GM18499 (cell line): ENCODE data around the gene PNPLA1.

Experiments
- ATAC-seq: cut with Tn5 transposase; IDR thresholded peaks from one replicate; pipeline ENCODE4 v1.9.1; 2021; ENCODE audit warnings: moderate number of reproducible peaks; ENCODE audit not compliant: insufficient read depth, unreplicated experiment

The PNPLA1 gene

GRCh38 chr6:36245572-36246061 is 24.2 kb upstream of the PNPLA1 start:
- no peak for ATAC-seq

GRCh38 chr6:36246506-36247268 is 23.2 kb upstream of the PNPLA1 start:
- ATAC-seq: no peak

- no peak for ATAC-seq
These were observed 22.2 kb upstream of the PNPLA1 start for GRCh38 chr6:36247693-36248092.

GRCh38 chr6:36248980-36249379 is 20.9 kb upstream of the PNPLA1 start:
- no peak for ATAC-seq

GRCh38 chr6:36249536-36249935 is 20.3 kb upstream of the PNPLA1 start:
- no peak for ATAC-seq

GRCh38 chr6:36252005-36252404 is 17.9 kb upstream of the PNPLA1 start:
- ATAC-seq: no peak

- no peak for ATAC-seq
These were observed 6.4 kb upstream of the PNPLA1 start for GRCh38 chr6:36263390-36264000.

GRCh38 chr6:36265744-36266143 is 4.1 kb upstream of the PNPLA1 start:
- ATAC-seq: no peak

GRCh38 chr6:36266913-36267644 is 2.8 kb upstream of the PNPLA1 start:
- no peak for ATAC-seq

- no peak for ATAC-seq
These were observed 2.0 kb upstream of the PNPLA1 start for GRCh38 chr6:36267731-36268477.

GRCh38 chr6:36268478-36269275 is 1.2 kb upstream of the PNPLA1 start:
- no peak for ATAC-seq

GRCh38 chr6:36272234-36272633 is 2.4 kb downstream of the PNPLA1 start:
- no peak for ATAC-seq

GRCh38 chr6:36273067-36273466 is 3.2 kb downstream of the PNPLA1 start:
- ATAC-seq: no peak

- no peak for ATAC-seq
These were observed 4.1 kb downstream of the PNPLA1 start for GRCh38 chr6:36273802-36274514.

GRCh38 chr6:36276581-36277536 is 7.0 kb downstream of the PNPLA1 start:
- ATAC-seq: no peak

GRCh38 chr6:36277946-36278470 is 8.1 kb downstream of the PNPLA1 start:
- no peak for ATAC-seq

GRCh38 chr6:36280467-36280866 is 10.6 kb downstream of the PNPLA1 start:
- ATAC-seq: no peak

GRCh38 chr6:36280983-36281382 is 11.1 kb downstream of the PNPLA1 start:
- ATAC-seq: no peak
